K562 (cell line): Measurements from ENCODE around the gene COG6. TPM values are rescaled to one million over a fixed set of nuclear protein-coding genes. Genes with fewer than 3 reads are reported as not detected.

Source experiments
- ATAC-seq: fragments of 200-7000 bp; cut with Tn5 transposase; 3 replicates; pipeline ENCODE4 v1.9.1; 2020; ENCODE audit warnings: moderate library complexity
- BruUV-seq: library from RNA; stranded (reverse); fragments of 400-500 nt; replicated peaks from 2 replicates; lab custom pipeline; 2021; lab: Mats Ljungman, UMichigan
- CTCF ChIA-PET: fragments of 300-600 bp; formaldehyde crosslinking; extraction: SDS; loops from one replicate; lab custom pipeline; 2021; ENCODE audit warnings: low intra/inter-chr PET ratio; lab: Yijun Ruan, JAX
- POLR2A ChIA-PET: fragments of 300-600, 350-650 bp; sonication (Branson Sonifier 250); formaldehyde crosslinking; extraction: SDS; loops from one replicate; lab custom pipeline; 2021; ENCODE audit warnings: antibody characterized with exemption, inconsistent platforms; lab: Yijun Ruan, JAX
- DNase-seq, 4 experiments: peaks; one replicate each; pipeline versions ENCODE4 v3.0.0 to v3.0.0-alpha.2; 2011 to 2018; ENCODE audit warnings: low spot score in 3 of 4, mixed read lengths in 3 of 4; ENCODE audit errors: extremely low read depth in 1 of 4
- FAIRE-seq: peaks from 2 replicates; lab custom pipeline; 2011; peaks lifted over from hg19 to GRCh38; lab: Jason Lieb, UNC
- H2AFZ ChIP-seq: 2 replicates; pipeline ENCODE4 v1.6.0; 2011; ENCODE audit warnings: low read depth, low read length, control low read depth, inconsistent platforms
- H3K27ac ChIP-seq: fragments of 200-600 bp; 3 replicates; pipeline ENCODE4 v1.8.0; 2011; ENCODE audit warnings: low read depth, mild to moderate bottlenecking, control low read depth, inconsistent platforms, low read length, moderate library complexity, mixed read lengths; ENCODE audit errors: extremely low read depth
- H3K27me3 ChIP-seq, 2 experiments: fragments of 300-600 bp in 1 of 2; 2 replicates in 1 of 2; 3 replicates in 1 of 2; pipeline versions ENCODE4 v1.6.0 to v1.8.0; 2011; ENCODE audit warnings: inconsistent platforms in 2 of 2, low read length in 2 of 2, mild to moderate bottlenecking in 1 of 2, mixed read lengths in 1 of 2, moderate library complexity in 1 of 2; ENCODE audit not compliant: control insufficient read depth in 2 of 2, insufficient read depth in 2 of 2
- H3K36me3 ChIP-seq: fragments of 300-600 bp; 3 replicates; pipeline ENCODE4 v1.8.0; 2011; ENCODE audit warnings: mild to moderate bottlenecking, low read length, inconsistent platforms; ENCODE audit not compliant: control insufficient read depth, insufficient read depth
- H3K4me1 ChIP-seq, 2 experiments: fragments of 200-600 bp in 1 of 2; replicated peaks in 1 of 2; 2 replicates in 1 of 2; 3 replicates in 1 of 2; pipeline versions ENCODE4 v1.5.1 to v1.8.0; 2011; ENCODE audit warnings: inconsistent platforms in 2 of 2, low read length in 2 of 2, mild to moderate bottlenecking in 1 of 2, mixed read lengths in 1 of 2, moderate library complexity in 1 of 2; ENCODE audit not compliant: control insufficient read depth in 2 of 2, insufficient read depth in 2 of 2
- H3K4me2 ChIP-seq: 2 replicates; pipeline ENCODE4 v1.6.1; 2011; ENCODE audit warnings: low read length, control low read depth, inconsistent platforms, mixed read lengths; ENCODE audit not compliant: insufficient read depth
- H3K4me3 ChIP-seq: fragments of 200-600 bp; sonication (generic), shearing (Covaris generic); 2 replicates; pipeline ENCODE4 v1.5.1; 2016; ENCODE audit warnings: control low read depth, inconsistent platforms
- H3K79me2 ChIP-seq: fragments of 200-600 bp; 3 replicates; pipeline ENCODE4 v1.8.0; 2011; ENCODE audit warnings: low read length, inconsistent platforms; ENCODE audit not compliant: control insufficient read depth, insufficient read depth
- H3K9ac ChIP-seq, 2 experiments: 2 replicates each; pipeline versions ENCODE4 v1.6.0 to v1.6.1; 2011; ENCODE audit warnings: low read depth in 2 of 2, low read length in 2 of 2, control low read depth in 1 of 2, inconsistent platforms in 1 of 2, mild to moderate bottlenecking in 1 of 2, mixed read lengths in 1 of 2; ENCODE audit not compliant: insufficient read depth in 1 of 2
- H3K9me1 ChIP-seq: one replicate; pipeline ENCODE4 v1.6.0; 2011; ENCODE audit warnings: inconsistent platforms, mild to moderate bottlenecking, low read length, moderate library complexity; ENCODE audit not compliant: control insufficient read depth, insufficient read depth
- H3K9me3 ChIP-seq: replicated peaks from 2 replicates; pipeline ENCODE4 v1.5.1; 2011; ENCODE audit warnings: low read depth, low read length, inconsistent platforms; ENCODE audit not compliant: control insufficient read depth, insufficient read depth
- H4K20me1 ChIP-seq: replicated peaks from 2 replicates; pipeline ENCODE4 v1.6.1; 2011; ENCODE audit warnings: low read length, inconsistent platforms, mixed read lengths; ENCODE audit not compliant: control insufficient read depth, insufficient read depth
- AFF1 ChIP-seq, 2 experiments: fragments of 450-650 bp; IDR thresholded peaks; 2 replicates each; pipeline ENCODE4 v1.6.1; 2018; ENCODE audit warnings: mild to moderate bottlenecking in 2 of 2, low read depth in 1 of 2; ENCODE audit not compliant: partially characterized antibody in 2 of 2
- ARID2 ChIP-seq: fragments of 450-650 bp; IDR thresholded peaks from 2 replicates; pipeline ENCODE4 v1.6.1; 2017; ENCODE audit warnings: antibody characterized with exemption, mild to moderate bottlenecking
- HDAC1 ChIP-seq, 2 experiments: fragments of 450-650 bp; IDR thresholded peaks; 2 replicates each; pipeline ENCODE4 v1.6.1; 2016 to 2017; ENCODE audit warnings: inconsistent platforms in 1 of 2, mild to moderate bottlenecking in 1 of 2, moderate library complexity in 1 of 2
- HMG20B ChIP-seq: fragments of 250-450 bp; sonication (Bioruptor Pico); IDR thresholded peaks from 2 replicates; pipeline ENCODE4 v1.5.0; 2021; ENCODE audit warnings: mild to moderate bottlenecking
- LARP7 ChIP-seq: fragments of 450-650 bp; IDR thresholded peaks from 2 replicates; pipeline ENCODE4 v1.6.1; 2016
- MTA1 ChIP-seq: fragments of 450-650 bp; IDR thresholded peaks from 2 replicates; pipeline ENCODE4 v1.6.1; 2017; ENCODE audit warnings: borderline replicate concordance
- MYBL2 ChIP-seq, 2 experiments: fragments of 450-650 bp in 1 of 2; sonication (generic) in 1 of 2; formaldehyde crosslinking in 1 of 2; IDR thresholded peaks; 2 replicates each; pipeline versions ENCODE4 v1.6.1 to v1.8.1; 2017 to 2022; ENCODE audit warnings: borderline replicate concordance in 1 of 2, inconsistent platforms in 1 of 2, low read depth in 1 of 2, mild to moderate bottlenecking in 1 of 2, missing genetic modification reagents in 1 of 2, moderate library complexity in 1 of 2
- RBM14 ChIP-seq: fragments of 200-400 bp; formaldehyde crosslinking; IDR thresholded peaks from 2 replicates; pipeline ENCODE4 v1.6.1; 2018; ENCODE audit warnings: low read depth, mild to moderate bottlenecking, low read length, moderate library complexity, borderline replicate concordance; ENCODE audit not compliant: insufficient read depth
- TBP ChIP-seq: optimal IDR thresholded peaks from 2 replicates; pipeline ENCODE3; 2011; ENCODE audit warnings: low read depth, low read length, improper control_type of control experiment
- ZBTB12 ChIP-seq: fragments of 250-450 bp; sonication (Bioruptor Pico); IDR thresholded peaks from 2 replicates; pipeline ENCODE4 v1.4.0; 2020
- ZNF124 ChIP-seq: sonication (generic); formaldehyde crosslinking; IDR thresholded peaks from 2 replicates; pipeline ENCODE4 v1.8.1; 2022; ENCODE audit warnings: missing genetic modification reagents
- ZNF436 ChIP-seq: fragments of 250-450, 450-650 bp; sonication (Bioruptor Pico); formaldehyde crosslinking; IDR thresholded peaks from 2 replicates; pipeline ENCODE4 v1.7.0; 2020; ENCODE audit warnings: mild to moderate bottlenecking
- WGBS: fragments of 100-300 bp; shearing (Covaris generic); methylation state at CpG from one replicate; pipeline ENCODE4 v1.1.6; 2016; ENCODE audit warnings: low coverage, mixed read lengths; ENCODE audit not compliant: insufficient coverage; ENCODE audit errors: missing lambda C conversion rate; 5-methylcytosine and 5-hydroxymethylcytosine counted together
- in situ Hi-C: fragments of 300-500 bp; cut with MboI; formaldehyde crosslinking; loops from 4 replicates; pipeline ENCODE4 v1.15.0; 2018; ENCODE audit warnings: inconsistent platforms, mixed read lengths
- intact Hi-C: fragments of 100-400 bp; cut with micrococcal nuclease; formaldehyde crosslinking; loops from 2 replicates; pipeline ENCODE4 v1.14.2; 2022
- polyA plus RNA-seq, 8 experiments: library from polyadenylated mRNA; depleted of rRNA in 4 of 8; stranded (reverse) in 5 of 8; unstranded in 3 of 8; fragments of >200 nt; fragmentation: Nextera tagmentation in 2 of 8; fragmentation: Illumina TruSeq in 1 of 8; extraction: Ambion mirVana in 2 of 8; extraction: Trizol in 1 of 8; gene quantifications; 2 replicates each; pipeline versions ENCODE4 v1.2.1 to v1.2.3, GENCODE V29; 2011 to 2014; ENCODE audit warnings: inconsistent platforms in 1 of 8, missing spikeins in 1 of 8
- total RNA-seq, 7 experiments: library from RNA; depleted of rRNA in 6 of 7; stranded (reverse); fragments of >200 nt in 6 of 7; fragmentation: Illumina TruSeq in 2 of 7; extraction: Trizol in 2 of 7; gene quantifications; 2 replicates each; pipeline versions ENCODE4 v1.2.1 to v1.2.3, GENCODE V29; 2011 to 2021; ENCODE audit warnings: low replicate concordance in 1 of 7
- TF ChIP-seq, protein P1 (sequence below): fragments of 250-450 bp; sonication (Bioruptor Pico); IDR thresholded peaks from 2 replicates; pipeline ENCODE4 v1.4.0; 2020; ENCODE audit warnings: mild to moderate bottlenecking, moderate library complexity
- TF ChIP-seq, protein P2 (sequence below): fragments of 200-400 bp; formaldehyde crosslinking; IDR thresholded peaks from 2 replicates; pipeline ENCODE4 v1.6.1; 2017; ENCODE audit warnings: mild to moderate bottlenecking, low read depth, low read length, moderate library complexity

The COG6 gene
- total and polyA plus RNA-seq, 9 of the 15 experiments (the other 6 are each of a cell fraction or from before 2014, with no cell fraction given), result 2.6 to 20.9 (median 9.6) TPM

DNA sequence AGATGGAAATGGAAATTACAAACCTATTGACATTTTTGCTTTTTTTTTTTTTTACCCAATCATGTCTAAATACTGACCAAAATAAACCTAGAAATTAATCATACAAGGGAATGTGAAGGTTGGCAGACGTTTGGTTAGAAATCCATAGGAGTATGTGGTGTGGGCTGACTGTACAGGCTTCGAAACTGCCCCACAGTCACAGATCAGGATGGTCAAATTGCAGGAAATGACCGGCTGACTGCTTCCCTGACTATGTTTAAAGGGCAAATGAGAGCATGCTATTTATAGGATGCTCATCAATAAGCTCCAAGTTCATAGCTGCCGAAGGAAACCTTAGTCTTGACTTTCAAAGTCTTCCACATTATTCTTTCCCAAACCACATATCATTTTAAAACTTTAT, 118.4 kb downstream of the COG6 start:
- no peak overlapping the region for H3K4me2 ChIP-seq
- H4K20me1 ChIP-seq, result no peaks in the 10 kb centered on the region
- H3K27me3 ChIP-seq, result no peaks in the 10 kb centered on the region
- TF ChIP-seq, protein P1, sequence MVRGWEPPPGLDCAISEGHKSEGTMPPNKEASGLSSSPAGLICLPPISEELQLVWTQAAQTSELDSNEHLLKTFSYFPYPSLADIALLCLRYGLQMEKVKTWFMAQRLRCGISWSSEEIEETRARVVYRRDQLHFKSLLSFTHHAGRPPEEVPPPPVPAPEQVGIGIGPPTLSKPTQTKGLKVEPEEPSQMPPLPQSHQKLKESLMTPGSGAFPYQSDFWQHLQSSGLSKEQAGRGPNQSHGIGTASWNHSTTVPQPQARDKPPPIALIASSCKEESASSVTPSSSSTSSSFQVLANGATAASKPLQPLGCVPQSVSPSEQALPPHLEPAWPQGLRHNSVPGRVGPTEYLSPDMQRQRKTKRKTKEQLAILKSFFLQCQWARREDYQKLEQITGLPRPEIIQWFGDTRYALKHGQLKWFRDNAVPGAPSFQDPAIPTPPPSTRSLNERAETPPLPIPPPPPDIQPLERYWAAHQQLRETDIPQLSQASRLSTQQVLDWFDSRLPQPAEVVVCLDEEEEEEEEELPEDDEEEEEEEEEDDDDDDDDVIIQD, result no peak
- TF ChIP-seq AFF1 (IDR thresholded peaks at IDR 0.05; ENCODE audit: low read depth in 1 of 2, partially characterized antibody in 2 of 2) (no peak), ZBTB12 (no peak), ZNF124 (no peak), MYBL2 (IDR thresholded peaks at IDR 0.05; ENCODE audit: low read depth) (no peak), MYBL2 (CRISPR knock-in tag; IDR thresholded peaks at IDR 0.05; ENCODE audit: borderline replicate concordance) (no peak), HDAC1 (IDR thresholded peaks at IDR 0.05) (no peak), TBP (no peak), RBM14 (no peak), MTA1 (no peak), LARP7 (no peak), ARID2 (no peak), ZNF436 (CRISPR knock-in tag) (no peak), HMG20B (CRISPR knock-in tag) (no peak)
- TF ChIP-seq, protein P2, sequence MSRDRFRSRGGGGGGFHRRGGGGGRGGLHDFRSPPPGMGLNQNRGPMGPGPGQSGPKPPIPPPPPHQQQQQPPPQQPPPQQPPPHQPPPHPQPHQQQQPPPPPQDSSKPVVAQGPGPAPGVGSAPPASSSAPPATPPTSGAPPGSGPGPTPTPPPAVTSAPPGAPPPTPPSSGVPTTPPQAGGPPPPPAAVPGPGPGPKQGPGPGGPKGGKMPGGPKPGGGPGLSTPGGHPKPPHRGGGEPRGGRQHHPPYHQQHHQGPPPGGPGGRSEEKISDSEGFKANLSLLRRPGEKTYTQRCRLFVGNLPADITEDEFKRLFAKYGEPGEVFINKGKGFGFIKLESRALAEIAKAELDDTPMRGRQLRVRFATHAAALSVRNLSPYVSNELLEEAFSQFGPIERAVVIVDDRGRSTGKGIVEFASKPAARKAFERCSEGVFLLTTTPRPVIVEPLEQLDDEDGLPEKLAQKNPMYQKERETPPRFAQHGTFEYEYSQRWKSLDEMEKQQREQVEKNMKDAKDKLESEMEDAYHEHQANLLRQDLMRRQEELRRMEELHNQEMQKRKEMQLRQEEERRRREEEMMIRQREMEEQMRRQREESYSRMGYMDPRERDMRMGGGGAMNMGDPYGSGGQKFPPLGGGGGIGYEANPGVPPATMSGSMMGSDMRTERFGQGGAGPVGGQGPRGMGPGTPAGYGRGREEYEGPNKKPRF, result no peak
- H3K9ac ChIP-seq, result no peak overlapping the region
- ATAC-seq (no peak), DNase-seq (no peak), FAIRE-seq (no peak)
- H3K79me2 ChIP-seq, result no peaks in the 10 kb centered on the region
- no peaks in the 10 kb centered on the region for H3K9me1 ChIP-seq
- no peak overlapping the region for H3K4me3 ChIP-seq
- H2AFZ ChIP-seq, result no peak overlapping the region
- H3K9me3 ChIP-seq, result no peaks in the 10 kb centered on the region
- in situ Hi-C loops (no loop called here), intact Hi-C loops (no loop called here)
- CTCF ChIA-PET, result no interaction called here
- WGBS, result 0% methylated on average over 4 of the region's 4 CpGs
- no TSS peak for BruUV-seq
- no peaks in the 10 kb centered on the region for H3K4me1 ChIP-seq
- H3K27ac ChIP-seq, result no peak overlapping the region
- no peaks in the 10 kb centered on the region for H3K36me3 ChIP-seq
- POLR2A ChIA-PET, result no interaction called here
